OCI-LY7 (cell line): ENCODE measurements around the gene COX7A2L. TPM values are rescaled to one million over a fixed set of nuclear protein-coding genes. Genes with fewer than 3 reads are reported as not detected.
A peak's percentile ranks its signal among the peaks of the same experiment; 100 is the strongest.

Experiments
- BruUV-seq: library from RNA; stranded (reverse); fragments of 400-500 nt; replicated peaks from 2 replicates; lab custom pipeline; 2021; lab: Mats Ljungman, UMichigan
- CTCF ChIA-PET: fragments of 300-600 bp; sonication (Branson Sonifier 250); formaldehyde crosslinking; loops from one replicate; lab custom pipeline; 2022; ENCODE audit warnings: antibody characterized with exemption; ENCODE audit not compliant: unreplicated experiment; lab: Charles Lee
- POLR2A ChIA-PET: fragments of 300-600 bp; sonication (Branson Sonifier 250); formaldehyde crosslinking; loops from one replicate; lab custom pipeline; 2022; ENCODE audit warnings: antibody characterized with exemption; lab: Charles Lee
- DNase-seq: peaks from one replicate; pipeline ENCODE4 v3.0.0-alpha.2; 2015; ENCODE audit warnings: low spot score
- H2AFZ ChIP-seq: fragments of 200-600 bp; sonication (generic), shearing (Covaris generic); 2 replicates; pipeline ENCODE4 v1.6.1; 2014; ENCODE audit warnings: mild to moderate bottlenecking, antibody characterized with exemption, low read length, moderate library complexity
- H3K27ac ChIP-seq: fragments of 200-600 bp; sonication (generic); 2 replicates; pipeline ENCODE4 v1.5.1; 2014; ENCODE audit warnings: mixed run types, low read depth, mild to moderate bottlenecking, moderate library complexity, low read length, inconsistent platforms; ENCODE audit not compliant: poor library complexity, severe bottlenecking
- H3K36me3 ChIP-seq: fragments of 200-600 bp; sonication (generic); 2 replicates; pipeline ENCODE4 v1.6.1; 2014; ENCODE audit warnings: mild to moderate bottlenecking, antibody characterized with exemption, low read length, moderate library complexity, mixed read lengths; ENCODE audit not compliant: insufficient read depth
- H3K4me1 ChIP-seq: fragments of 200-600 bp; sonication (generic); 2 replicates; pipeline ENCODE4 v1.5.1; 2014; ENCODE audit warnings: mild to moderate bottlenecking, low read length; ENCODE audit not compliant: insufficient read depth, poor library complexity, severe bottlenecking
- H3K4me2 ChIP-seq: fragments of 200-600 bp; sonication (generic); 2 replicates; pipeline ENCODE4 v1.6.1; 2014; ENCODE audit warnings: mild to moderate bottlenecking, low read length
- H3K4me3 ChIP-seq: fragments of 200-600 bp; sonication (generic); 2 replicates; pipeline ENCODE4 v1.5.1; 2014; ENCODE audit warnings: mild to moderate bottlenecking, low read depth, low read length; ENCODE audit not compliant: poor library complexity, severe bottlenecking
- H3K79me2 ChIP-seq: fragments of 200-600 bp; sonication (generic); 2 replicates; pipeline ENCODE4 v1.6.1; 2016; ENCODE audit warnings: low read depth, mild to moderate bottlenecking, low read length, moderate library complexity, mixed read lengths; ENCODE audit not compliant: insufficient read depth
- H3K9me2 ChIP-seq: fragments of 200-600 bp; sonication (generic); 2 replicates; pipeline ENCODE4 v1.6.1; 2016; ENCODE audit warnings: mild to moderate bottlenecking, low read length, mixed read lengths; ENCODE audit not compliant: insufficient read depth
- H3K9me3 ChIP-seq: fragments of 200-600 bp; sonication (generic); 2 replicates; pipeline ENCODE4 v1.6.1; 2014; ENCODE audit warnings: mild to moderate bottlenecking, mixed run types, low read length, mixed read lengths
- H4K20me1 ChIP-seq: fragments of 200-600 bp; sonication (generic); 2 replicates; pipeline ENCODE4 v1.6.1; 2014; ENCODE audit warnings: mild to moderate bottlenecking, antibody characterized with exemption, low read length, moderate library complexity, mixed read lengths; ENCODE audit not compliant: insufficient read depth
- EZH2phosphoT487 ChIP-seq: fragments of 200-600 bp; sonication (generic); IDR thresholded peaks from 2 replicates; pipeline ENCODE4 v1.6.1; 2018; ENCODE audit warnings: low read depth, borderline replicate concordance, mild to moderate bottlenecking, mixed run types, antibody characterized with exemption, low read length, moderate library complexity, mixed read lengths
- intact Hi-C: fragments of 100-400 bp; cut with micrococcal nuclease; formaldehyde crosslinking; loops from one replicate; pipeline ENCODE4 v1.10.0; 2022; ENCODE audit not compliant: unreplicated experiment
- total RNA-seq, 2 experiments: library from RNA; depleted of rRNA in 1 of 2; stranded (reverse); fragments of >200 nt in 1 of 2; shearing (Covaris generic) in 1 of 2; gene quantifications; 2 replicates each; pipeline ENCODE4 v1.2.3, GENCODE V29; 2014 to 2022
- TF ChIP-seq, protein P1 (sequence below): fragments of 200-600 bp; sonication (generic); conservative IDR thresholded peaks from 2 replicates; pipeline ENCODE4 v1.5.1; 2014; ENCODE audit warnings: mild to moderate bottlenecking, antibody characterized with exemption, low read length, moderate library complexity, mixed read lengths

The COX7A2L gene
- total RNA-seq, 2 experiments from 2014 or later: 118 to 121 TPM

DNA sequence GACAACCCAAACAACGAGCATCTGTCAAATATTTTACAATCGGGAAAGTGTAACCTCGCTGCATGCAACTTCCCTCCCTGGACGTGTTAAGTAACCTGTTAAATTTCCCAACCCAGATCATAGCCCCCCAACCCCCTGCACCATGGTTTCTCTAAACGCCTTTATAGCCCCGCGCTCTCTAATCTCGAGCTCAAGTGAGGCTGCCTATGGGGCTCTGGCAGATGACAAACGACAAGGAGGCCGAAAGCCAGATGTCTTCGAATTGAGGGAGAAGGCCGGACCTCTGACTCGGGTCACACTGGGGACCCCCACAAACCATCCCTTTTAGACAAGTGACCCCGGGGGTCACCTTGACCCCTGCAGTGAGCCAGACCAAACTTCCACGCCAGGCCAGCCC lies 526 bp downstream of the COX7A2L start:
- ChIA-PET POLR2A (interaction anchor here (0.7 to 1.0 kb wide), 4 partner anchors 21 to 330 kb away, joined by 3 to 6 read pairs (median 3); no protein-coding TSS in a partner anchor), CTCF (interaction anchor here (1.0 kb wide), 1 partner anchor 255 kb away, joined by 3 read pairs; no protein-coding TSS in a partner anchor)
- H3K9me2 ChIP-seq: no peaks in the 10 kb centered on the region
- H3K79me2 ChIP-seq: peaks cover 54% of the 10 kb centered on the region
- H3K4me1 ChIP-seq: peaks cover 27% of the 10 kb centered on the region
- H3K27ac ChIP-seq: peak overlapping the region; percentile 79
- intact Hi-C loops: loop anchor here (5.0 to 10.0 kb wide), 2 partner anchors 263 to 304 kb away; no protein-coding TSS in a partner anchor
- no TSS peak for BruUV-seq
- H3K4me3 ChIP-seq: peak overlapping the region; percentile 96
- H3K4me2 ChIP-seq: peak overlapping the region; percentile 82
- H2AFZ ChIP-seq: peak overlapping the region; percentile 97; the same call in 1 of the 2 replicates
- no peak for TF ChIP-seq EZH2phosphoT487
- TF ChIP-seq, protein P1, sequence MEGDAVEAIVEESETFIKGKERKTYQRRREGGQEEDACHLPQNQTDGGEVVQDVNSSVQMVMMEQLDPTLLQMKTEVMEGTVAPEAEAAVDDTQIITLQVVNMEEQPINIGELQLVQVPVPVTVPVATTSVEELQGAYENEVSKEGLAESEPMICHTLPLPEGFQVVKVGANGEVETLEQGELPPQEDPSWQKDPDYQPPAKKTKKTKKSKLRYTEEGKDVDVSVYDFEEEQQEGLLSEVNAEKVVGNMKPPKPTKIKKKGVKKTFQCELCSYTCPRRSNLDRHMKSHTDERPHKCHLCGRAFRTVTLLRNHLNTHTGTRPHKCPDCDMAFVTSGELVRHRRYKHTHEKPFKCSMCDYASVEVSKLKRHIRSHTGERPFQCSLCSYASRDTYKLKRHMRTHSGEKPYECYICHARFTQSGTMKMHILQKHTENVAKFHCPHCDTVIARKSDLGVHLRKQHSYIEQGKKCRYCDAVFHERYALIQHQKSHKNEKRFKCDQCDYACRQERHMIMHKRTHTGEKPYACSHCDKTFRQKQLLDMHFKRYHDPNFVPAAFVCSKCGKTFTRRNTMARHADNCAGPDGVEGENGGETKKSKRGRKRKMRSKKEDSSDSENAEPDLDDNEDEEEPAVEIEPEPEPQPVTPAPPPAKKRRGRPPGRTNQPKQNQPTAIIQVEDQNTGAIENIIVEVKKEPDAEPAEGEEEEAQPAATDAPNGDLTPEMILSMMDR: no peak
- peak; percentile 16 for DNase-seq
- peaks cover 8% of the 10 kb centered on the region; the same call in 1 of the 2 replicates for H4K20me1 ChIP-seq
- H3K36me3 ChIP-seq: peaks cover 21% of the 10 kb centered on the region
- H3K9me3 ChIP-seq: no peaks in the 10 kb centered on the region

DNA sequence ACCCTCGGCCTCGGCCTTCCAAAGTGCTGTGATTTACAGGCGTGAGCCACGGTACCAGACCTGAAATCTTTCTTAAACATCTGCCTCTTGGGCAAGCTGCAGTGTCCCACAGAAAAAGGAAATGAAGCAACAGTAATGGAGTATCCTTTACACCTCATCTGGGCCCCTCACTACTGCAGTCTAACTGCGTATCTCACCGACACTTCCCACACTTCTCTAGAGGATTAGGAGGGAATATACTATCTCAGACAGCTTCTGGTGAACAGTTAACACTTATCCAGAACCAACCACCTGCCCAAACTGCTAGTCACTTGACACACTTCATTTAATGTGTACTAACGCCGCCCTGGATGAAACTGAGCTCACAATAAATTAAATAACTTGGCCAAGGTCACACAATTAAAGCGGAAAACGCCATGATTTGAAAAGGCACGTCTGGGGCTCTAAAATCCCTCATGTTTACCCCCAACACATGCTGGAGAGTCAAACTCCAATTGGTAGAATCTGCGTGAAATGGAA lies 993 bp downstream of the COX7A2L start:
- TF ChIP-seq, protein P1: no peak
- TF ChIP-seq EZH2phosphoT487: no peak
- H2AFZ ChIP-seq: peak overlapping the region; percentile 97; the same call in 1 of the 2 replicates
- intact Hi-C loops: loop anchor here (5.0 to 10.0 kb wide), 2 partner anchors 263 to 305 kb away; no protein-coding TSS in a partner anchor

More for the DNA sequence above, 993 bp downstream of the COX7A2L start:
- H3K9me2 ChIP-seq: no peaks in the 10 kb centered on the region
- TSS peak; percentile 81 for BruUV-seq
- DNase-seq: peak; percentile 46
- peak overlapping the region; percentile 79 for H3K27ac ChIP-seq
- peaks cover 59% of the 10 kb centered on the region for H3K79me2 ChIP-seq
- ChIA-PET CTCF (interaction anchor here (1.0 kb wide), 1 partner anchor 254 kb away, joined by 3 read pairs; no protein-coding TSS in a partner anchor), POLR2A (interaction anchor here (0.7 to 1.0 kb wide), 5 partner anchors 14 to 261 kb away, joined by 3 to 6 read pairs (median 4); no protein-coding TSS in a partner anchor)
- H3K4me3 ChIP-seq: peak overlapping the region; percentile 96
- H3K4me2 ChIP-seq: peak overlapping the region; percentile 82
- H4K20me1 ChIP-seq: peaks cover 8% of the 10 kb centered on the region; the same call in 1 of the 2 replicates
- peaks cover 21% of the 10 kb centered on the region for H3K36me3 ChIP-seq
- peaks cover 27% of the 10 kb centered on the region for H3K4me1 ChIP-seq
- no peaks in the 10 kb centered on the region for H3K9me3 ChIP-seq
